ENCODE results near the gene ANXA3. TPM values are rescaled to one million over a fixed set of nuclear protein-coding genes. Genes with fewer than 3 reads are reported as not detected.

ANXA3 gene
- total RNA-seq, 1 donor from 2014 or later = 34.5 TPM

GRCh38 chr4:78612398-78613178 lies 61.0 kb downstream of the ANXA3 start:
- peak; percentile 79 for TF ChIP-seq CTCF (IDR thresholded peaks at IDR 0.05; ENCODE audit: borderline replicate concordance)
- intact Hi-C loops (cut with micrococcal nuclease) = loop anchor here (2.0 kb wide), 1 partner anchor 250 kb away; no protein-coding TSS in a partner anchor
- Histone ChIP-seq H3K27ac (replicated peaks) (peak overlapping the region; percentile 40), H3K4me3 (no peak overlapping the region), H3K36me3 (no peaks in the 10 kb centered on the region), H3K4me1 (peaks cover 39% of the 10 kb centered on the region), H3K9me3 (replicated peaks) (no peaks in the 10 kb centered on the region), H3K27me3 (ENCODE audit: low read depth) (no peaks in the 10 kb centered on the region)
- no peak for DNase-seq

GRCh38 chr4:78613522-78614321 lies 62.2 kb downstream of the ANXA3 start:
- Histone ChIP-seq H3K27ac (replicated peaks) (peak overlapping the region; percentile 40), H3K4me3 (no peak overlapping the region), H3K4me1 (peaks cover 37% of the 10 kb centered on the region), H3K9me3 (replicated peaks) (no peaks in the 10 kb centered on the region), H3K36me3 (no peaks in the 10 kb centered on the region), H3K27me3 (ENCODE audit: low read depth) (no peaks in the 10 kb centered on the region)
- no peak for DNase-seq
- intact Hi-C loops (cut with micrococcal nuclease) = loop anchor here (2.0 kb wide), 1 partner anchor 249 kb away; no protein-coding TSS in a partner anchor
- TF ChIP-seq CTCF (IDR thresholded peaks at IDR 0.05; ENCODE audit: borderline replicate concordance) = no peak

- H3K27ac ChIP-seq (replicated peaks) = no peak overlapping the region
- intact Hi-C loops (cut with micrococcal nuclease) = no loop called here
- DNase-seq = no peak
- H3K4me1 ChIP-seq = peaks cover 26% of the 10 kb centered on the region
- H3K9me3 ChIP-seq (replicated peaks) = no peaks in the 10 kb centered on the region
- H3K27me3 ChIP-seq (ENCODE audit: low read depth) = no peaks in the 10 kb centered on the region
- no peaks in the 10 kb centered on the region for H3K36me3 ChIP-seq
- TF ChIP-seq CTCF (IDR thresholded peaks at IDR 0.05; ENCODE audit: borderline replicate concordance) = no peak
- H3K4me3 ChIP-seq = no peak overlapping the region
These were observed 64.5 kb downstream of the ANXA3 start for GRCh38 chr4:78616046-78616498.

- intact Hi-C loops (cut with micrococcal nuclease) = no loop called here
- Histone ChIP-seq H3K27me3 (ENCODE audit: low read depth) (no peaks in the 10 kb centered on the region), H3K4me3 (no peak overlapping the region), H3K4me1 (peaks cover 29% of the 10 kb centered on the region), H3K27ac (replicated peaks) (no peak overlapping the region), H3K36me3 (no peaks in the 10 kb centered on the region), H3K9me3 (replicated peaks) (no peaks in the 10 kb centered on the region)
- no peak for TF ChIP-seq CTCF (IDR thresholded peaks at IDR 0.05; ENCODE audit: borderline replicate concordance)
- no peak for DNase-seq
These were observed 66.9 kb downstream of the ANXA3 start for GRCh38 chr4:78618436-78618835.

GRCh38 chr4:78621395-78621794 lies 69.8 kb downstream of the ANXA3 start:
- TF ChIP-seq CTCF (IDR thresholded peaks at IDR 0.05; ENCODE audit: borderline replicate concordance) = no peak
- DNase-seq = no peak
- intact Hi-C loops (cut with micrococcal nuclease) = no loop called here
- peaks cover 15% of the 10 kb centered on the region for H3K4me1 ChIP-seq
- no peak overlapping the region for H3K27ac ChIP-seq (replicated peaks)
- no peak overlapping the region for H3K4me3 ChIP-seq
- no peaks in the 10 kb centered on the region for H3K9me3 ChIP-seq (replicated peaks)
- H3K27me3 ChIP-seq (ENCODE audit: low read depth) = no peaks in the 10 kb centered on the region
- no peaks in the 10 kb centered on the region for H3K36me3 ChIP-seq
